GDM1 (cell line): ENCODE measurements around the gene RBBP8NL.
"Not testable (repeated sequence)": the region's sequence is repeated elsewhere in the genome, so short reads cannot be mapped to it uniquely, and the experiment has no call there.

Experiments used
- DNase-seq: peaks from one replicate; lab custom pipeline; 2025; lab: John Stamatoyannopoulos, UW

RBBP8NL gene

GRCh38 chr20:62441987-62442539, 14.7 kb upstream of the RBBP8NL start:
- no peak for DNase-seq

- no peak for DNase-seq
Measured at GRCh38 chr20:62439218-62439617, 11.9 kb upstream of the RBBP8NL start.

GRCh38 chr20:62437927-62438326, 10.6 kb upstream of the RBBP8NL start:
- DNase-seq: no peak

- DNase-seq: no peak
Measured at GRCh38 chr20:62437496-62437895, 10.2 kb upstream of the RBBP8NL start.

- no peak for DNase-seq
Measured at GRCh38 chr20:62436692-62437091, 9.4 kb upstream of the RBBP8NL start.

- no peak for DNase-seq
Measured at GRCh38 chr20:62433658-62434497, 6.5 kb upstream of the RBBP8NL start.

- no peak for DNase-seq
Measured at GRCh38 chr20:62430866-62431447, 3.6 kb upstream of the RBBP8NL start.

GRCh38 chr20:62430311-62430853, 3.0 kb upstream of the RBBP8NL start:
- DNase-seq: no peak

GRCh38 chr20:62429455-62430310, 2.3 kb upstream of the RBBP8NL start:
- DNase-seq: no peak

GRCh38 chr20:62428396-62429295, 1.3 kb upstream of the RBBP8NL start:
- DNase-seq: no peak

- DNase-seq: no peak
Measured at GRCh38 chr20:62428002-62428372, 648 bp upstream of the RBBP8NL start.

- DNase-seq: no peak
Measured at GRCh38 chr20:62426699-62427131, 624 bp downstream of the RBBP8NL start.

GRCh38 chr20:62426059-62426348, 1.3 kb downstream of the RBBP8NL start:
- not testable (repeated sequence) for DNase-seq

GRCh38 chr20:62425281-62426058, 1.9 kb downstream of the RBBP8NL start:
- no peak for DNase-seq

- no peak for DNase-seq
Measured at GRCh38 chr20:62424249-62425107, 2.9 kb downstream of the RBBP8NL start.

GRCh38 chr20:62423326-62423706, 4.0 kb downstream of the RBBP8NL start:
- DNase-seq: no peak

- no peak for DNase-seq
Measured at GRCh38 chr20:62422636-62423325, 4.6 kb downstream of the RBBP8NL start.

GRCh38 chr20:62421716-62421990, 5.7 kb downstream of the RBBP8NL start:
- no peak for DNase-seq
